NK-92 treated with Interleukin-12 subunit alpha and Interleukin-12 subunit beta, amount 100 ng/mL, for 24 hours (cell line): Measurements from ENCODE around the gene CACNB1.
"Not testable (repeated sequence)": the region's sequence is repeated elsewhere in the genome, so short reads cannot be mapped to it uniquely, and the experiment has no call there.

Source experiments
- DNase-seq: peaks from one replicate; lab custom pipeline; 2025; lab: John Stamatoyannopoulos, UW

CACNB1 gene

DNA sequence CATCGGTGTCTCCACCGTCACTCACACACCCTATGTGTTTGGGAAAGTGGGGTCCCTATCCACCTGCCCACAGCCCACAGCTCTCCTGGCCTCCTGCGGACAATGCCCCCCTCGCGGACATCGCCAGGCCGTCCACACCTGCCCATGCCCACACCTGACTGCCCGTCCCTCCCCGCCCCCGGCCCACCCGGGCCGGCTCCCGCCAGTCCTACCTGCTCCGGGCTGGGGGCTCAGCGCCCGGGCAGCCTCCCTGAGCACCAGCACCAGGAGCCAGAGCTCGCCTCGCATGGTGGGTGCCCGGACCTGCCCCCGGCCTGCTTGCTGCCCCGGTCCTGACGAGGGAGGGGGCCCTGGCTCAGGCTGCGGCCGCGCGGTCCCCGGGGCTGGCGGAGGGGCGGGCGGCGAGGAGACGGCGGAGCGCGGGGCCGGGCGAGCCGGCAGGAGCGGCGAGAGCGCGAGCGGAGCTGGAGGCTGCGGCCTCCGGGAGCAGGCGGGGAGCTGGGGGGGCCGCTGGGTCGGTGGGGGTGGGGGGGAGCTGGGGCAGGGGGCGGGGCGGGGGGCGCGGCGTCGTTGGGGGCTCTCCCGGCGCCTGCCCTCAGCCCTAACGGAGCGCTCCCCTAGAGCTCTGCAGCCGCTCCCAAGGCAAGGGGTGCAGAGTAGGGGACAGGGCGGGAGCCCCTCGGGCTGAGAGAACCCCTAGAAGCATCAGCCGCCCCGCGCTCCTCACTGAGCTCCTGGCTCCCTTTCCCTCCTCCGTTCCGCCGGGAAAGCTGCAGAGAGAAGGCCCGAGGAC is 46.1 kb downstream of the CACNB1 start, which contains the start of gene PLXDC1:
Gene PLXDC1, minus strand, starts transcription at position 488 of the 793 bp plus-strand sequence. Its CDS starts 200 bp downstream, at position 288.
- DNase-seq, result no peak

DNA sequence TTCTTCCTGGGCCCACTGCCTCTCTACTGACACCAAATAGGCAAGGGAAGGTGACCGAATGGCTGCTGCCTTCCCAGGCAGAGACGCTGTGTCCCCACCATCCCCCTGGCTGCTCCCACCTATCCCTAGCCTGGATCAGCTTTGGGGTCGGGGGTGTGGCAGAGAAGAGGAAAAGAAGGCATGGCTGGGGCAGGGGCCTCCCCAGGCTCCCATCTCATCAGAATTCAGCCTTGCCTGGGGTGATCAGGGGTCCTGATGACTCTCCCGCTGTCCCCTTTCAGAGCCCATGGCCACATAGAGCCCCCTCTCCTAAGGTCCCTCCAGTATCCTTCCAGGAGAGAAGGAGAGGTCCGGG is 46.7 kb downstream of the CACNB1 start:
- DNase-seq, result no peak

DNA sequence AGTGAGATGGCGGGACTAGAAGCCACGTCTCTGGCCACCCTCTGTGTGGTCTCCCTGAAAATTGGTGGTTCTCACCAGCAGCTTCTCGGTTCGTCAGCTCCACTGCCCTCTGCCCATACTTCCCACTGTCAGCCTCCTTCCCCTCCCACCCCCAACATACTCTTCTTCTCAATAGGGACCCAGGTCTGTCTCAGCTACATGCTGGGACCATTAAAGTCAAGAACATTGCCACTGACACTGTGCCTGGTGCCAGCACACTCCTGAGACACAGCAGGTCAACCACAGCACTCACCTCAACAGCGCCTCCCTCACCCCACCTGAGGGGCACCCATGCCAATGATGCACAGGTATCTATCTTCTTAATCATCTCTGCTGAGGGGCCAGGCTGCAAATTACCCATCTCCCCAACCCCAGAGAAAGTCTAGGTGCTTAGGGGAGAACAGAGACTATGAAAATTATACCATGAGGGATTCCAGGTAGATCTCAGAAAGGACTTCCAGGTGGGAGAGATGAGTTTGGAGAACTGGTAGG is 47.3 kb downstream of the CACNB1 start:
- no peak for DNase-seq

DNA sequence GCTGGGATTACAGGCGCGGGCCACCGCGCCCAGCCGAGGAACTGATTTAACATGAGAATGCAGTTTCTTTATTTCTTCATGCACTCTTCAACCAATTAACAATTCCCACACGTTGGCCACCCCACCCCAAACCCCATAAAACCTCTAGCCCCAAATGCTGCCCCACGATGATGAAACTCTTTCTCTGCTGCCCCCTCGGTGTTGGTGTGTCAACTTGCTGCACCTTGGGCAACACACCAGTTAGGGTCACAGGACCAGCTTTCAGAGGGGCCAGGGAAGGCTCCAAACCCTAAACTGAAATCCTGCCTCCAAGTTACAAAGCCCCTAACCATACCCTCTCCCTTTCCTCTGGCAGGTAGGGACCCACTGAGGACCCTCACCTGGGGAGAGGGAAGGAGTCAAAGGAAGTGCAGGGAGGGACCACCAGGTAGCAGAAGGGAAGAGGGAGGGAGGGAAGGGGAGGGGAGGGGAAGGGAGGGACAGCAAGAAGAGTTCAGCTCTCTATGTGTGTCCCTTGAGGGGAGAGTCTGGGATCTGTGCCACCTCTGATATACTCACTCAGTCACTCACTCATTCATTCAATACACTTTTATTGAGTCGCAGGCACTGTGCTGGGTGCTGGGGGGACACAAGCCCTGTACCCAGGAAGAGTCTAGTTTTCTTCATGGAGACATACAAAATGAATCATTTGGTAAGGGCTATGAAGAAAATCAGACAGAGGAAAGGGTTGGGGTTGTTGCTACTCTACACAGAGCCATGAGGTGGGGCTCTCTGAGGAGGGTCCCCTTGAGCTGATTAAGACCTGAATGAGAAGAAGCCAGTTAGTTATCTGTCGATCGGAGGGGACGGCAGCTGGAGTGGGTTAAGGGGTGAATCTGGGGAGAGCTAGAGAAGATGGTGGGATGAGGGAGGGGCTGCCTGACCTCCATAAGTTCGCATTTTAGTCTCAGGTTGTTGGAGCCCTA is 50.0 kb downstream of the CACNB1 start:
- no peak for DNase-seq

DNA sequence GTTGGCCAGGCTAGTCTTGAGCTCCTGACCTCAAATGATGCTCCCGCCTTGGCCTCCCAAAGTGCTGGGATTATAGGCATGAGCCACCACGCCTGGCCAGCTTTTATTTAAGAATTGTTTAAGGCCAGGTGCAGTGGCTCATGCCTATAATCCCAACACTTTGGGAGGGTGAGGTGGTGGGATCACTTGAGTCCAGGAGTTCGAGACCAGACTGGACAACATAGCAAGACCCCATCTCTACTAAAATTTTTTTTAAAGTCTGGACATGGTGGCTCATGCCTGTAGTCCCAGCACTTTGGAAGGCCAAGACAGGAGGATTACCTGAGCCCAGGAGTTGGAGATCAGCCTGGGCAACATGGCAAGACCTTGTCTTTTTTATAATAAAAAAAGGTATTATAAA is 51.2 kb downstream of the CACNB1 start:
- DNase-seq, result no peak

DNA sequence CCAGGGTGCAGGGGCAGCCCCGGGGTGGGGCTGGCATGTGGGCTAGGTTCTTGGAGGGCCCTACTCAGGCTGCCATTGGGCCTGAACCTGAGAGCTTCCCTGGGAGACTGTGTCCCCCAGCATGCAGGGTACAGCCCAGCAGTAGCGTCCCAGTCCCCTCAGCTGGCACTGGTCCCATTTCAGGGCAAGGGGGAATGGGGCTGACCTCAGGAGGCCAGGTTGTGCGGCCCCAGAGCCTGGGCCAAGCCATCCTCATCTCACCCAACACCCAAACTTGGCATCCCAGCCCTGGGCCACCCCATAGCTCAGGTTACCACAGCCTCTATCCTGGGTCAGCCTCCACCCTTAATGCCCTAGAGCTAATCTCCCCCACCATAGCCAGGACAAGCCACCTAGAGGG is 52.3 kb downstream of the CACNB1 start:
- DNase-seq, result no peak

DNA sequence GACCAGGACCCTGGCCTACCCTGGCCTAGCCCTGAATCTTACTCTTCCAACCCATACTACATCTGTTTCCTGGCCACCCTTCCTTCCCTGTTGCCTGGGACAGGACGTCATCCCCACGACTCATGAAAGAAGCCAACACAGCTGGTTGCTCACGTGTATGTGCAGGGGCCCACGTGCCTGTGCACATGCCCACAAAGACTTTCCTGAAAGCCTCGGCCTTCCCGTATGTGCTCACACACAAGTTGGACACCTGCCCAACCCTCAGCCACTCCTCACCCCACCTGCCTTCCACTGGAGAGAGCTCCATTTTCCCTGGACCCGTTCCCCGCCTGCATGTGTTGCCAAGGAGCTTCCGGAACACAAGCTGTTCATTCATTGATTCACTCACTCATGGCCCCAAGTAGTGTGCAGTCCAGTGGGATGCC is 53.0 kb downstream of the CACNB1 start:
- DNase-seq, result no peak

DNA sequence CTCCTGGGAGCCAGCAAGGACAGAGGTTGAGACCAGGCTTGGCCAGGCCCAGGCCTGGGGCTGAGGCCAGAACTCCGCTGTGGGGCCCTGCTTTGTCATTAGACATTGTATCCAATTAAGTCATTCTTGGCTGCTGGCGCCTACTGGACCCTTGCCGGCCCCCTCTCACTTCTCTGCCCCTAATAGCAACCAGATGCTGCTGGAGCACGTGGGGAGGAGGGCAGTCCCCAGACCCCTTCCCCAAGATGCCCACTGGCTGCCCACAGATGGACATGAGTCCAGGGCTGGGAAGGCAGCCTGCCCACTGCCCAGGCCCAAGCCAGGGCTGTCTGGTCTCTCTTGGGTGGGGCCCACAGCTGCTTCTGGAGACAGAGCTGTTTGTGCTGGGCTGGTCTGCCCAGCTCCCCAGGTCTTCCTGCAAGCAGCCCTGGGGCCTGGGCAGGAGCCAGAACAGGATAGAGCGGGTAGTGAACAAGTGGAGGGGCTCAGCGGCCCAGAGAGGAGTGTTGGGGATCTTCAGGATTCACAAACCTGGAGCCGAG is 53.8 kb downstream of the CACNB1 start:
- no peak for DNase-seq

DNA sequence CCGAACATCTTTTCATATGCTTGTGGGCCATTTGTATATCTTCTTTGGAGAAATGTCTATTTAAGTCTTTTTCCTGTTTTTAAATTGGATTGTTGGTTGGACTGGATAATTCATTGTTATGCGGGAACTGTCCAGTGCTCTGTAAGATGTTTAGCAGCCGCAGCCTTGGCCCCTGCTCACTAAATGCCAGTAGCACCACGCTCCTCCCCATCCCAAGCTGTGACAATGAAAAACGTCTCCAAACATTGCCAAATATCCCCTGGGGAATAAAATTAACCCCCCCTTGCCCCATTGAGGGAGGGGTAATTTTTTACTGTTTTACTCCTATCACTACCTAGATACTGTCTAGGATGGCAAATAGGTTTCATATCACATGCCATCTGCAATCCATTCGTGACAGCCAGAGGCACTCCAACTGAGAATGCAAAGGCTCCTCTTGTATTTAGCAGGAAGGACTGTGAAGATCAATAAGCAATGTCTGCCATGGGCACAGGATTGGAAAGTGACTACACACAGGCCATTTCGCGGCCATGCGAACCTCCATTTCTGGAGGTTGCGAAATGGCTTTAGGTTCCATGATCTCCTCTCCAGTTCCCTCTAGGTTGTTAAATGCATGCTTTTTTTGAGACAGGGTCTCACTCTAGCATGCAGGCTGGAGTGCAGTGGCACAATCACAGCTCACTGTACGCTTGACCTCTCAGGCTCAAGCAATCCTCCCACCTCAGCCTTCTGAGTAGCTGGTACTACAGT is 55.4 kb downstream of the CACNB1 start:
- DNase-seq, result no peak

DNA sequence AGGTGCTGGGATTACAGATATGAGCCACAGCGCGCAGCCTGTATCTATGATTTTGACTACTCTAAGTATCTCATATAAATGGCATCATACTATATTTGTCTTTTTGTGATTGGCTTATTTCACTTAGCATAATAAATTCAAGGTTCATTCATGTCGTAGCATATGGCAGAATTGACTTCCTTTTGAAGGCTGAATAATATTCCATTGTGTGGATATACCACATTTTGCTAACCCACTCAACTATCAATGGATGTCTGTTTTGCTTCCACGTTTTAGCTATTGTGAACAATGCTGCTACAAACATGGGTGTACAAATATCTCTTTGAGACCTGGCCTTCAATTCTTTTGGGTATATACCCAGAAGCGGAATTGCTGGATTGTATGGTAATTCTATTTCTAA is 56.2 kb downstream of the CACNB1 start:
- DNase-seq, result no peak

DNA sequence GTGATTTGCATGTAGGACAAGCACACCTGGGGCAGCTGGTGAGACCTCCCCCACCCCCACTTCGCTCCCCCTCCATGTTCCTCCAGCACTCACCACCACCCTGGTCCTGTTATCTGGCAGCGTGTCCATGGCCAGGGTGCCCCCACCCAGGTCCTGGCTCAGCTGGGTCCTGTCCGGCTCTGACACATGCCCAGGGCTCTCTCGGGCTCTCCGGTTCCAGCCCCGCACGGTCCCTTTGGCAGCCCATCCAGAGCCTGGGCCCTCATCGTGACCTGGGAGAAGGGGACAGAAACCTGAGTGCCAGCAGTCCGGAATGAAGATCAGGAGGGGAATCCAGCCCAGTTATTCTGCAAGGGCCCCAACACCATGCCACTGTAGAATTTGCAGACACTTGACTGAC is 57.9 kb downstream of the CACNB1 start:
- DNase-seq, result no peak

DNA sequence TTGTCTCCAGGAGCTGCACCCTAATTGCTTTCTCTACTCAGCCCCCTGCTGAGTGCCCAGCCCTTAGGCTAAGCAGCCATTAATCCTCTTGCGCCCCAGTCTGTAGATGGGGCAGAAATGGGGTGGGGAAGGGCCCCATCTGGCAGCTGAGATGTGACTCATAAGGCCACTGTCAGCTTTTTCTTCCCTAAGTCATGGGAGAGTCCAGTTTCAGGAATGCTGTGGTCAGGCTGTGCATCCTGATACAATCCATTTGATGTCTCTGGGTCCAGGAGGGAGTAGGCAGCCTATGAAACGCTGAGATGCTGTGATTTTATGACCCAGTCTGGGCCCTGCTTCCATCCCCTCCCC is 58.3 kb downstream of the CACNB1 start:
- no peak for DNase-seq

DNA sequence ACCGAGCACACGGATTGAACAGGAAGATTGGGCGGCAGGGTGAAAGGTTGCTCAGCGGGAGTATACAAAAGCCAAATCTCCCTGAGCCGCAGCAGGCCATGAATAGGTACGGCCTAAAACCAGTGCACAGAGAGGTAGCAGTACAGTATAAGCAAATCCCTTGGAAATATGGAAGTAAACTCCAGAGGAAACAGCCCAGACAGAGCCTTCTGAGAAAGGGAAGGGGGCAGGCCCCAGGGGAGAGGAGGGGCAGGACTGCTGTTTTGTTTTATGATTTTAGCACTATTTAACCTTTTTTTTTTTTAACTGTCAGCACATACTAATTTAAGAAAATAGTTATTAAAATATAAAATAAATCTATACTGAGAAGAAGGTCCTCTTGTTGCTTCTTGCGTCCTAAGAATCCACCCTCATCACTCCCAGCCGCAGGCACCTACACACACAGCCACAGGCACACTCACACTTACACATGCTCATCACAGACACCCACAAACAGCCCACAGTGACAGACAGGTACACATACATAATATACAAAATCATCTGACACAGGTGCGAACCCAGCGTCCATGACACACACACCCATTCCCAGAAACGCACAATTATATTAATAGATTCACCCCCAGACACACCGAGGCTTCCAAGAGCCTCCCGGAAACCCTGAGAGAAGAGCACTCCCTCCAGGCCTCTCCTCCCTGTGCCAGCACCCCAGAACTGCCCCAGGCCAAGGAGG is 58.9 kb downstream of the CACNB1 start:
- DNase-seq, result no peak

DNA sequence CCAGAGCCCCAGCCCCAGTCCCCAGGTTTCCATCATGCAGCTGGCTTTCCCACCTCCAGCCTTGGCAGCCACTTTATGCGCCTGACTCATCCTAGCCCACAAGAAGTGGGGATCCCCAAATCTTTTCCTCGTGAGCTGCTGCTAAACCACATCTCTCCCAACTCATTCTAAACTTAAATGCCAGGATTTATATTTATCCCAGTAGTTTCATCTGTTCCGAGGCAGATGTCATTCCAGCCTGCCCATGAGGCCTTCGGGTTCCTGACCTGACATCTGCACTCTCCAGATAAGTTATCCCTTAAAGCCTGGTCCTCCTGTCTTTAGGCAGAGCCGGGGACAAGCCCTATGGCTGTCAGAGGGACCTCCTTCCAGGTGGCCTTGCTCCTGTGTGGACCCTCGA is 62.6 kb downstream of the CACNB1 start:
- no peak for DNase-seq

DNA sequence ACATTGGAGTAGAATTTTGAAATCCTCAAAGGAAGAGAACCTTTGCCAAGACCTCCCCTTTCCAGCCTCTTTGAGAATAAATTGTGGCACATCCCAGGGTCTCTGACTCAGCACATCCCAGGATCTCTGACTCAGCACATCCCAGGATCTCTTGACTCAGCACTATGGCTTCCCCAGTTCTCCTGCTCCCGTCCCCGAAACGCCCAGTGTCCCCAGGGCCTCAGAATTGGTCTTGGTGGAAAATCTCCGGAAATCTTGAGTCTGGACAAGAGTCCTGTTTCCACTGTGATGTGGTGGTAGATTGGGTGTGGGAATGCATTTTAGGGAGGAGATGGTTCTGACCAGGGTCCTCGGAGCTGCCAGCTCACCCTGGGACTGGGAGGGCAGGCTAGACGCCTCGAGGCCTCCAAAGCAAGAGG is 65.3 kb downstream of the CACNB1 start:
- DNase-seq, result no peak

DNA sequence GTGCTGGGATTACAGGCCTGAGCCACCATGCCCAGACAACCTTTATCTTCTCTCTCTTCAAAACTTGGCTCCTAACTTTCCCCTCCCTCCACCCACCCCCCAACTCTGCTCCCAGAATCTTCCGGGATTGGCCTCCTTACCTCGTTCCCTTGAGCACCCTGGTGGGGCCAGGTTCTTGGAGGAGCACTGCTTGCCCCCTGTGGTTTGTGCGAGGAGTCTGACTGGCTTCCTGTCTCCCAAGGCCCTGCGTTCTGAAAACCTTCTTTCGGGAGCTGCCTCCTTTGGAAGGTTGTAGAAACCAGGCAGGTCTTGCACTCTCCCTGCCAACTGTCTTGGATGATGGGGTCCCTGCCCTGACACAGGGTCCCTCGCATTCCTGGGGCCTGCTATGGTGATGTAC is 65.9 kb downstream of the CACNB1 start:
- DNase-seq, result no peak

DNA sequence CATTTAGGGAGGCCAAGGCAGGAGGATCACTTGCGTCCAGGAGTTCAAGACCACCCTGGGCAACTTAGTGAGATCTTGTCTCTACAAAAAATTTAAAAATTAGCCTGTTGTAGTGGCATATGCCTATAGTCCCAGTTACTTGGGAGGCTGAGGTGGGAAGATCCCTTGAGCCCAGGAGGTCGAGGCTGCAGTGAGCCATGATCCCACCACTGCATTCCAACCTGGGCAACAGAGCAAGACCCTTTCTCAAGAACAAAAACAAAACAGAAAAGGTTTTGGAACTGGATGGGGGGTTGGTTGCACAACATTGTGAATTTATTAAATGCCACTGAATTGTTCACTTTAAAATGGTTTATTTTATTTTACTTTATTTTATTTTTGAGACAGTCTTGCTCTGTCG is 67.3 kb downstream of the CACNB1 start:
- DNase-seq, result no peak

DNA sequence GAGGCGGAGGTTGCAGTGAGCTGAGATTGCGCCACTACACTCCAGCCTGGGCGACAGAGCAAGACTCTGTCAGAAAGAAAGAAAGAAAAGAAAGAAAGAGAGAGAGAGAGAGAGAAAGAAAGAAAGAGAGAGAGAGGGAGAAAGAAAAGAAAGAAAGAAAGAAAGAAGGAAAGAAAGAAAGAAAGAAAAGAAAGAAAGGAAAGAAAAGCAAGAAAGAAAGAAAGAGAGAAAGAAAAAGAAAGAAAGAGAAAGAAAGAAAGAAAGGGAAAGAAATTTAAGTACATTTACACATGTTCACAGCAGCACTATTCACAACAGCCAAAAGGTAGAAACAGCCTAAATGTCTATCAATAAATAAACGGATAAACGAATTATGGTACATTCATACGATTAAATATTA is 67.9 kb downstream of the CACNB1 start:
- not testable (repeated sequence) for DNase-seq

DNA sequence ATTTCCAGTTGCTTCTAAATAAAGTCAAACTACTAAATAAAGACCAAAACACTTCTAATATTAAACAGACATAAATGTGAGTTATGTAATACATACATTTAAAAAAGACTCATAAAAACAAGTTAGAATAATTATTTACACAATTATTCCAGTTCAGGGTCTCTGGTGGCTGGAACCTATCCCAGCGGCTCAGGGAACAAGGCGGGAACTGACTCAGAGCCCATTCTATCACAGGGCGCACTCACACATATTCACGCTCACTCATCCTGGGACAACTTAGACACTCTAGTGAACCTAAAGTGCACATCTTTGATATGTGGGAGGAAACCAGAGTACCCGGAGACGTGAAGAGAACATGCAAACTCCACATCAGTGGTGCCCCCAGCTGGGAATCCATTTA is 71.0 kb downstream of the CACNB1 start:
- DNase-seq, result no peak

DNA sequence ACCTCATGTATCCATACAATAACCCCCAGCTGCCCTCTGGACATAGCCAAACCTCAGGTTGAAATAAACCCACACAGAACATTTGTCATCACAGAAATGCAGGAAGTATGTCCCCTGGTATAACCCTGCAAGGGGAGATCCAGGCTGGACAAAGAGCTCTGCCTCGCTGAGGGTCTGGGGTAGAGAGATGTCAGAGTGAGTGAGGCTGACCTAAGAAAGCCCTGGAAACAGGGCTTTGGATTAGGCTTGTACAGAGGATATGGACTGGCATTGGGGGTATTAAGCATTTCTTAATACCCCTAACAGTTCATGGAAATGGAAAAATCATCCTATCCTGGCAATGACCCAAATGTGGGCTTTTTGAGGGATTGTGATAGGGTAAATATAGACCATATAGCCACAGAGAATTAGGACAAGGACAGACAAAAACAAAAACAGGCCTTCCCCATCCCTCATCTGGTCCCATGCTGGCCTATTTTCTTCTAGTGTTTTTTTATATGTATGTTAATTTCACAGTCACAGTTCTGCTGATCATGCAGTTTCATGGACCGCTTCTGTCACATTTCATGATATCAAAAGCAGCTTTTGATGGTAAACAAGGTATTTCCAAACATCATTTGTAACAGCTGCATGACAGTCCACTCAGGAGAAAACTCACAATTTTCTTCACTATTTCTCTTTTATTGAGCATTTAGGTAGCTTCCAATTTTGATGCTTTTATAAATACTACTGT is 72.2 kb downstream of the CACNB1 start:
- no peak for DNase-seq

DNA sequence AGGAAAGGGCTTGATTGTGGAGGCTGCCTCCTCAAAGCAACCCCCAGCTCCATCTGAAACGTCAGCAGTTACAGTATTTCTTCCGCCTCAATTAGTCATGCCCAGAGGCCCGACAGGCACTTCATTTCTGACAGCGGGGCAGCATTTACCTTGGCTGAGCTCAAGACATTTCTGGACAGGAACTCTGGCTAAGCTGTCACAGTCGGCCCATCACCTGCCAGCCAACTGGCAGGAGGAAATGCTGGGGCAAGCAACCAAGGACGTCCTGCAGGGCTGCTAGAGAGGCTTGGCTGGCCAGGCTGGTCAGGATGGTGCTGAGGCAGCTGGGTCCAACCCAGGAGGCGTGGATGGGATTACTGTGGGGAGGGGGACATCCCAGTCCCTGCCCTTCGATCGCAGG is 73.8 kb downstream of the CACNB1 start:
- DNase-seq, result no peak
